ENCODE data around the gene DHRS3. TPM values are rescaled to one million over a fixed set of nuclear protein-coding genes. Genes with fewer than 3 reads are reported as not detected.
"Not testable (repeated sequence)": the region's sequence is repeated elsewhere in the genome, so short reads cannot be mapped to it uniquely, and the experiment has no call there.

The DHRS3 gene
- polyA plus RNA-seq, 3 donors = 68.3 to 85.7 (median 68.8) TPM

- no peak for DNase-seq (ENCODE audit: low read depth in 3 of 3, low spot score in 2 of 3)
Observed at GRCh38 chr1:12525311-12526181, 92.5 kb downstream of the DHRS3 start.

DNA sequence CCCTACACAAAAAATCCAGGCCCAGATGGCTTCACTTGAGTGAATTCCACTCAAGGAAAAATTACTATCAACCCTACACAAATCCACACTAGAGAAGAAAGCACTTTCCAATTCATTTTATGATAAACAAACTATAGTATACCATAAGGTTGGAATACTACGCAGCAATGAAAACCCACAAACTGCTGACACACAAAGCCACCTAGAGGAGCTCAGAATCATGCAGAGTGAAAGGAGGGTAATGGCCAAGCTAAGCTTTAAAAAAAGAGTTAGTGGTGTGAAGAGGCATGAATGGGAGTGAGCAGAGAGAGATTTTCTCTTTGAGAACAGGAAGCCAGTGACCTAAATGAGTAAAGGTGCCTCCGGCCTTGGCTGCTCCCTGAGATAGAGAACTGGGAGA, 93.7 kb downstream of the DHRS3 start:
- DNase-seq (ENCODE audit: low read depth in 3 of 3, low spot score in 2 of 3) = no peak

DNA sequence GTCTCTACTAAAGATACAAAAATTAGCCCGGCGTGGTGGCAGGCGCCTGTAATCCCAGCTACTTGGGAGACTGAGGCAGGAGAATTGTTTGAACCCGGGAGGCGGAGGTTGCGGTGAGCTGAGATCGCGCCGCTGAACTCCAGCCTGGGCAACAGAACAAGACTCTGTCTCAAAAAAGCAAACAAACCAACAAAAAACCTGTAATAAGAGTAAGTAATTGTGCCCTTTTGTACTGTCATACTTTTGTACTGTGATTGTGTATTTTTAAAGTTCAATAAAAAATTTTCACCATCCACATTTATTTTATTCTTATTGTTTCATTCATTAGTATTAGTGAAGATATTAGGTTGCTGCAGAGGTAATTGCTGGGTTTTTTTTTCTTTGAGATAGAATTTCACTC, 95.2 kb downstream of the DHRS3 start:
- DNase-seq (ENCODE audit: low read depth in 3 of 3, low spot score in 2 of 3) = not testable (repeated sequence)

DNA sequence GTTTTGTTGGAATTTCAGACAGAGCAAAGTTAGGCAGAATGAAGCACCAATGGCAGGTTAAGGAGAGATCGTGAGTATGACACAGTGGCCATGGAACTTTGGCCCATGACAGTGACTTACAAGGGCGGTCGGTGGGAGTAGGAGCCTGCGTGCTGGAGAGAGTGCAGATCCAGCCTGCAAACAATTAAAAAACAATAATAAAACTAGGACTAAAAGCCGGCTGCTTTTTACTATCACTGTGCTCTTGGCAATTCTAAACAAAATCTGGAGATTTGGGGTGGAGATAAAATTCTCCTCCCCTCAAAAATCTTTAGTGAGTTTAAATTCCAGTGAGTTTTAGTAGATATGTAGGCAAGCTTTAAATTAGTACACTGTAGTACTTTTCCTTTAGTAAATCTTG, 96.9 kb downstream of the DHRS3 start:
- DNase-seq (ENCODE audit: low read depth in 3 of 3, low spot score in 2 of 3) = no peak

DNA sequence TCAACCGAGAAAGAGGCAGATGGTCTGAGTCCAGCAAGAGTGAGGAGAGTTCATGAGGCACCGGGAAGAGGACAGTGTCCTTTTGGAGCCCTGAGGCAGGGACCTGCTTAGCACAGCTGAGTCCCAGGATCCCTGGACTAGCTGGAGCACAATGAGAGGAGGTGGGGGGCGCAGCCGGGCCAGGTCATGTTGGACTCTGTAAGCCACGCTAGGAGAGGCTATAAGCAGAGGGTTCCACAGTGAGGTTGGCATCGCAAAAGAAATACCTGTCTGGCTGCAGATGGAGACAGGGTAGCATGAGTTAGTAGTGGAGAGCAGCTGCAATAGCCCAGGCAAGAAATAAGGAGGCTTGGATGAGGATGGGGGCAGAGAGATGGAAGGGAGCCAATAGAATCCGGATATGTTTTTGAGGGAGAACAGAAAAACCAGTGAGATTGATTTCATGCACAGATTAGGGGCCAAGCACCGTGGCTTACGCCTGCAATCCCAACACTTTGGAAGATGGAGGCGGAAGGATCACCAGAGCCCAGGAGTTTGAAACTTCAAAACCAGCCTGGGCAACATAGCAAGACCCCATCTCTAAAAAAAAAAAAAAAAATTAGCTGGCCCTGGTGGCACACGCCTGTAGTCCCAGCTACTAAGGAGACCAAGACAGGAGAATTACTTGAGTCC, 98.2 kb downstream of the DHRS3 start:
- no peak for DNase-seq (ENCODE audit: low read depth in 3 of 3, low spot score in 2 of 3)

DNA sequence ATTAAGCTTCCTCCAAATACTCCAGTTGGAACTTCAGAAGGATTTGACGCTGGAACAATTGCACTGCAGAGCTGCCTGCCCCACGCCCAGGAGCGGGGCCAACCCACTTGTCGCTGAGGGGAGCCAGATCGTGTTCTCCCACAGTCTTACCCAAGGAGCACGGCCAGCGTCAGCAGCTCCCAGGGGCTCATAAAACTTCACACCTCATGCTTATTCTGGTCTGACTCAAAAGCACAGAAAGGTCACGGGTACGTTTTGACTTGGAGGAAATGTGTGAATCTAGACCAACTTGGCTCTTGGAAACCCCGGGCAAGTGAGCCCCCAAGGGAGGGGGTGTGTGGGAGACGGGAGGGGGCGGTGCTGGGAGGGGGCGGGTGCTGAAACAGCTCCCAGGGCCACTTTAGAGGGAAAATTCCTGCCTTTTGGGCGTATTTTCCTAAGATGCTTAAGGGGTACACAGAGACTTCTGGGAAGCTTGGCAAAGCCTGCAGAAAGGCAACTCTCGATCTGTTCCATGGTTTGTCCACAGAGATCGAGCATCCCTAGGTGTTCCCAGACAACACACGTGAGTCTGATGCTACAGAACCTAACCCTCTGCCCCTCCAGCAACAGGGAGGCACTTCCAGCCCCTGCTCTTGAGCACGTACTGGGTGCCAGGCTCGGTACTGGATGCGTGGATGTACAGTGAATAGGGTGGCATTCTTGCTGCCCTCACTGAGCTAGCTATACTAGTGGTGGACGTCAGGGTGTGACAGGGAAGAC, 98.9 kb downstream of the DHRS3 start:
- no peak for DNase-seq (ENCODE audit: low read depth in 3 of 3, low spot score in 2 of 3)

Other genes starting within 250 kb of the DHRS3 start
- gene AADACL4, start 25.9 kb upstream of the DHRS3 start, polyA plus RNA-seq (ENCODE audit: insufficient read length in 3 of 3) = 1 to 10 TPM; 1.4 to 1.7 (median 1.7) TPM
- not detected for gene AADACL3, start 97.9 kb upstream of the DHRS3 start, polyA plus RNA-seq (ENCODE audit: insufficient read length in 3 of 3)
- gene CFAP107, start 128.0 kb upstream of the DHRS3 start, polyA plus RNA-seq (ENCODE audit: insufficient read length in 3 of 3) = 1 to 10 TPM in 2 of 3 donors, under 1 TPM in 1; 0.82 to 1.5 (median 1.3) TPM
- gene PRAMEF12, start 155.5 kb upstream of the DHRS3 start, polyA plus RNA-seq (ENCODE audit: insufficient read length in 3 of 3) = not detected
- gene PRAMEF1, start 173.2 kb upstream of the DHRS3 start, polyA plus RNA-seq (ENCODE audit: insufficient read length in 3 of 3) = not detected
- not detected for gene PRAMEF11, start 213.2 kb upstream of the DHRS3 start, polyA plus RNA-seq (ENCODE audit: insufficient read length in 3 of 3)
- under 1 TPM in 2 of 3 donors, not detected in 1; 0.17 to 0.23 TPM for gene HNRNPCL1, start 230.5 kb upstream of the DHRS3 start, polyA plus RNA-seq (ENCODE audit: insufficient read length in 3 of 3)
- not detected for gene PRAMEF2, start 238.9 kb upstream of the DHRS3 start, polyA plus RNA-seq (ENCODE audit: insufficient read length in 3 of 3)